ENCODE data around the gene SCN4B.

The SCN4B gene

GRCh38 chr11:118167906-118168305 lies 15.3 kb upstream of the SCN4B start:
- no peak for TF ChIP-seq CTCF (IDR thresholded peaks at IDR 0.05; ENCODE audit: low read depth, low read length, missing control alignments)
- H3K4me3 ChIP-seq (replicated peaks; ENCODE audit: low read depth, low read length): no peak overlapping the region
- DNase-seq (ENCODE audit: extremely low read depth, low read depth): no peak

- H3K4me3 ChIP-seq (replicated peaks; ENCODE audit: low read depth, low read length): no peak overlapping the region
- no peak for DNase-seq (ENCODE audit: extremely low read depth, low read depth)
- no peak for TF ChIP-seq CTCF (IDR thresholded peaks at IDR 0.05; ENCODE audit: low read depth, low read length, missing control alignments)
These were observed 14.6 kb upstream of the SCN4B start for GRCh38 chr11:118167253-118167652.

GRCh38 chr11:118166641-118167040 lies 14.0 kb upstream of the SCN4B start:
- DNase-seq (ENCODE audit: extremely low read depth, low read depth): no peak
- no peak for TF ChIP-seq CTCF (IDR thresholded peaks at IDR 0.05; ENCODE audit: low read depth, low read length, missing control alignments)
- H3K4me3 ChIP-seq (replicated peaks; ENCODE audit: low read depth, low read length): no peak overlapping the region

GRCh38 chr11:118164885-118165284 lies 12.3 kb upstream of the SCN4B start:
- TF ChIP-seq CTCF (IDR thresholded peaks at IDR 0.05; ENCODE audit: low read depth, low read length, missing control alignments): no peak
- no peak overlapping the region for H3K4me3 ChIP-seq (replicated peaks; ENCODE audit: low read depth, low read length)
- DNase-seq (ENCODE audit: extremely low read depth, low read depth): no peak

GRCh38 chr11:118163494-118163893 lies 10.9 kb upstream of the SCN4B start:
- H3K4me3 ChIP-seq (replicated peaks; ENCODE audit: low read depth, low read length): no peak overlapping the region
- no peak for DNase-seq (ENCODE audit: extremely low read depth, low read depth)
- no peak for TF ChIP-seq CTCF (IDR thresholded peaks at IDR 0.05; ENCODE audit: low read depth, low read length, missing control alignments)

- no peak for DNase-seq (ENCODE audit: extremely low read depth, low read depth)
- H3K4me3 ChIP-seq (replicated peaks; ENCODE audit: low read depth, low read length): no peak overlapping the region
- no peak for TF ChIP-seq CTCF (IDR thresholded peaks at IDR 0.05; ENCODE audit: low read depth, low read length, missing control alignments)
These were observed 10.2 kb upstream of the SCN4B start for GRCh38 chr11:118162846-118163245.

GRCh38 chr11:118161786-118162185 lies 9.2 kb upstream of the SCN4B start:
- H3K4me3 ChIP-seq (replicated peaks; ENCODE audit: low read depth, low read length): no peak overlapping the region
- TF ChIP-seq CTCF (IDR thresholded peaks at IDR 0.05; ENCODE audit: low read depth, low read length, missing control alignments): no peak
- no peak for DNase-seq (ENCODE audit: extremely low read depth, low read depth)
